Central memory CD8-positive, alpha-beta T cell (primary cell): ENCODE results near the gene CYP46A1.

Experiments used
- ATAC-seq: fragments of 150-1000 bp; cut with Tn5 transposase; replicated peaks from 2 replicates; pipeline ENCODE4 v1.10.0; 2022; ENCODE audit warnings: mild to moderate bottlenecking, moderate FRiP score, moderate number of reproducible peaks; ENCODE audit not compliant: poor library complexity, severe bottlenecking; ENCODE audit errors: extremely low read depth
- DNase-seq, 2 donors: peaks; one replicate each; pipeline ENCODE4 v3.0.0; 2021; ENCODE audit warnings: low spot score in 2 of 2
- H3K27ac Mint-ChIP-seq: one replicate; pipeline ENCODE4 v1.8.0; 2022; ENCODE audit warnings: low read depth, mild to moderate bottlenecking, moderate library complexity, mixed read lengths
- H3K27me3 Mint-ChIP-seq: one replicate; pipeline ENCODE4 v1.8.0; 2022; ENCODE audit warnings: mixed read lengths
- H3K36me3 Mint-ChIP-seq: one replicate; pipeline ENCODE4 v1.8.0; 2022; ENCODE audit warnings: mild to moderate bottlenecking, moderate library complexity, mixed read lengths; ENCODE audit not compliant: insufficient read depth
- H3K4me1 Mint-ChIP-seq: one replicate; pipeline ENCODE4 v1.8.0; 2022; ENCODE audit warnings: mixed read lengths
- H3K4me3 Mint-ChIP-seq: one replicate; pipeline ENCODE4 v1.8.0; 2022; ENCODE audit warnings: mild to moderate bottlenecking, moderate library complexity, mixed read lengths
- H3K9me3 Mint-ChIP-seq: one replicate; pipeline ENCODE4 v1.8.0; 2022; ENCODE audit warnings: mixed read lengths

Gene CYP46A1

DNA sequence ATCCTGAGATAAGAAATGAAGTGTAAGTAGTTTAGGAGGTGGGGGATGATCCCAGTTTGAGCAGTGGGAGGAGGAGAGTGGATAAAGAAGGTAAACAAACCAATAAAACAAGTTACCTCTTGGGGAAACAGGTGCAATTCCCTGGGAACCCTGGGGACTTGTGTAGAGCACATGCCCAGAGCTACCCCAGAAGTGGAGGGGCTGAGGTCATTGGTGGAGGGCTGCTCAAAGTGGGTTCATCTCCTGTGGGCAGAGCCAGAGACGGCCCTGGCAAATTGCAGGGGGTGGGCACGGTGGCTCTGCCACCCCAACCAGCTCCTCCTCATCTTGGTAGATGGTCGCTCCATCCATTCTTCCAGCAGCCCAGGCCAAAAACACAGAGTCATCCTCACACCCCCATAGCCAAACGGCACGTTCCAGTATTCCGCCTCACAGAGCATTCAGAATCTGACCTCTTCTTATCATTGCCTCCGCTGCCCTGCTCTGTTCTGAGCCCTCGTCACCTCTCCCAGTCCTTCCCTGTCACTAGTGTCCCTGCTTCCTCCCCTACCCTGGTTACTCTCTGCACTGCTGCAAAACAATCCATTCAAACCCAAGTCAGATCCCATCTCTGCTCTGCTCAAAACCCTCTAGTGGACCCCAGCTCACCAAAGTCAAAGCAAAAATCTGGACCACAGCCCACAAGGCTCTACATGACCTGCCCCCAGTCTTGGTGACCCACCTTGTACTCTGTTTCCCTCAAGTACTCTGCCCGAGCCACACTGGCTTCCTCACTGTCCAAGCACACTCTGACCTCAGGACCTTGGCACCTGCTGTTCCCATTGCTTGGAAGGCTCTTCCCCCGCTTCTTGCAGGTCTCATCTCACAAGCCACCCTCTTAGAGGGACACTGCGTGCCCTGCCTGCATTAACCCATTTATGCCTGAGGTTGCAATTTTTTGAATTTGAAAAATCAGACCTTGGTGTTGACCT lies 5.5 kb downstream of the CYP46A1 start:
- peaks cover 67% of the 10 kb centered on the region for H3K27me3 Mint-ChIP-seq
- peak; percentile 3 to 10 for DNase-seq
- no peak for ATAC-seq
- H3K9me3 Mint-ChIP-seq, result no peaks in the 10 kb centered on the region
- peaks cover 17% of the 10 kb centered on the region for H3K4me1 Mint-ChIP-seq
- no peaks in the 10 kb centered on the region for H3K36me3 Mint-ChIP-seq
- no peak overlapping the region for H3K4me3 Mint-ChIP-seq
- no peak overlapping the region for H3K27ac Mint-ChIP-seq

GRCh38 chr14:99690636-99691035 lies 6.5 kb downstream of the CYP46A1 start:
- Mint-ChIP-seq H3K4me3 (no peak overlapping the region), H3K36me3 (no peaks in the 10 kb centered on the region), H3K27ac (no peak overlapping the region), H3K27me3 (peaks cover 63% of the 10 kb centered on the region), H3K4me1 (peaks cover 17% of the 10 kb centered on the region), H3K9me3 (no peaks in the 10 kb centered on the region)
- no peak for ATAC-seq
- peak in 1 of 2 donors; percentile 2 for DNase-seq

GRCh38 chr14:99691111-99691885 lies 7.2 kb downstream of the CYP46A1 start:
- no peak for ATAC-seq
- peaks cover 56% of the 10 kb centered on the region for H3K27me3 Mint-ChIP-seq
- no peaks in the 10 kb centered on the region for H3K9me3 Mint-ChIP-seq
- peaks cover 17% of the 10 kb centered on the region for H3K4me1 Mint-ChIP-seq
- H3K27ac Mint-ChIP-seq, result no peak overlapping the region
- no peak overlapping the region for H3K4me3 Mint-ChIP-seq
- no peaks in the 10 kb centered on the region for H3K36me3 Mint-ChIP-seq
- DNase-seq, result peak in 1 of 2 donors; percentile 2

GRCh38 chr14:99693918-99694317 lies 9.8 kb downstream of the CYP46A1 start:
- H3K4me1 Mint-ChIP-seq, result peaks cover 4% of the 10 kb centered on the region
- no peak for DNase-seq
- H3K36me3 Mint-ChIP-seq, result no peaks in the 10 kb centered on the region
- H3K27ac Mint-ChIP-seq, result no peak overlapping the region
- H3K4me3 Mint-ChIP-seq, result no peak overlapping the region
- H3K9me3 Mint-ChIP-seq, result no peaks in the 10 kb centered on the region
- peaks cover 30% of the 10 kb centered on the region for H3K27me3 Mint-ChIP-seq
- ATAC-seq, result no peak

DNA sequence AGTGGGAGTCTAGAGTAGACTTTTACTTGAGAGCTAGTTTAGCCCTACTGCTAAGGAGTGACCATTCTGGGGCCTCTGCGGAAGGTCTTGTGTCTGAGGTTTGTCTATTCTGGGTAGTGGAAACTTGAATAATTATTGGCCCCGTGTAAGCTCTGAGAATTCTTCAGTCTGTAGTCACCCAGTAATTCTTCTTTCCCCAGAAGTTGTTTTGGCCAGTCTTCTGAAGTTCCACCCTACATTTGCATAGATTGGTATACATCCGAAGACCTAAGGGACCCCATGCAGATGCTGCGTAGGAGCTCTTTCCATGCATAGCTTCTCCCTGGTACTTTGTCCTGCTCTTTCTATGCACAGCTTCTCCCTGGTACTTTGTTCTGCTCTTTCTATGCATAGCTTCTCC lies 12.8 kb downstream of the CYP46A1 start:
- no peak overlapping the region for H3K4me3 Mint-ChIP-seq
- DNase-seq (no peak), ATAC-seq (no peak)
- no peak overlapping the region for H3K27ac Mint-ChIP-seq
- no peaks in the 10 kb centered on the region for H3K9me3 Mint-ChIP-seq
- H3K4me1 Mint-ChIP-seq, result peaks cover 7% of the 10 kb centered on the region
- peaks cover 6% of the 10 kb centered on the region for H3K27me3 Mint-ChIP-seq
- no peaks in the 10 kb centered on the region for H3K36me3 Mint-ChIP-seq

DNA sequence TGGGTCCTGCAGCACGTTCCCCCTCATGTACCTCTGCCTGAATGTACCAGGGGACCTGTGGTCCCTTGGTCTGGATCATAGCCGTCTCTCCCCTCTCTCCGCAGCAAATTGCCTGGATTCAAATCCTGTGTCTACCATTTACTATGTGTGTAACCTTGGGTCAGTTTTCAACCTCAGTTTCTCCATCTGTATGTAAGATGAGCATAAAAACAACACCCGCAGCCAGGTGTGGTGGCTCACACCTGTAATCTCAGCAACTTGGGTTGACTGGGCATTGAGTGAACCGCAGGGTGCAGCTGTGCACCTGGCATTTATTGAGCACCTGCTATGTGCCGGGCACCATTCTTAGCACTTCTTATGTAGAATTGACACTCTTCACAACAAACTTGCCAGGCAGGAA lies 14.1 kb downstream of the CYP46A1 start:
- no peak for ATAC-seq
- Mint-ChIP-seq H3K4me1 (peaks cover 7% of the 10 kb centered on the region), H3K36me3 (no peaks in the 10 kb centered on the region), H3K27me3 (peaks cover 9% of the 10 kb centered on the region), H3K9me3 (peaks cover 5% of the 10 kb centered on the region), H3K4me3 (no peak overlapping the region), H3K27ac (no peak overlapping the region)
- no peak for DNase-seq

GRCh38 chr14:99698642-99699041 lies 14.5 kb downstream of the CYP46A1 start:
- DNase-seq (no peak), ATAC-seq (no peak)
- Mint-ChIP-seq H3K4me1 (peaks cover 7% of the 10 kb centered on the region), H3K36me3 (no peaks in the 10 kb centered on the region), H3K9me3 (peaks cover 9% of the 10 kb centered on the region), H3K4me3 (no peak overlapping the region), H3K27ac (no peak overlapping the region), H3K27me3 (peaks cover 13% of the 10 kb centered on the region)

GRCh38 chr14:99699085-99699760 lies 15.1 kb downstream of the CYP46A1 start:
- Mint-ChIP-seq H3K27ac (no peak overlapping the region), H3K27me3 (peaks cover 16% of the 10 kb centered on the region), H3K4me1 (peaks cover 7% of the 10 kb centered on the region), H3K9me3 (peaks cover 10% of the 10 kb centered on the region), H3K4me3 (no peak overlapping the region), H3K36me3 (no peaks in the 10 kb centered on the region)
- ATAC-seq, result no peak
- DNase-seq, result no peak

DNA sequence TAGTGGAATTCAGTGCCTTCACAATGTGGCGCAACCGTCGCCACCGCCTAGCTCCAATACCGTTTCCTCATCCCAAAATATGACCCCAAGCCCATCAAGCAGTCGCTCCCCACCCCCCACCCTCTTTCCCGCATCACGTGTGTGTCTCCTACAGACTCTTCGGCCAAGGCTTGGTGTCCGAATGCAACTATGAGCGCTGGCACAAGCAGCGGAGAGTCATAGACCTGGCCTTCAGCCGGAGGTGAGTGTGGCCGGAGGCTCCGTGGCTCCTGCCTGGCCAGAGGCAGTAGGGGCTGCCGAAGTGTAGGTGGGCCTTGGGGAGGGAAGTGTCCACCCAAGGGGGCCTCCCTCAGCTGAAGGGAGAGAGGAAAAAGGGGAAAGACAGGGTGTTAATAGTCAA lies 15.8 kb downstream of the CYP46A1 start:
- peaks cover 15% of the 10 kb centered on the region for H3K9me3 Mint-ChIP-seq
- no peak for DNase-seq
- no peak overlapping the region for H3K27ac Mint-ChIP-seq
- no peaks in the 10 kb centered on the region for H3K36me3 Mint-ChIP-seq
- peaks cover 16% of the 10 kb centered on the region for H3K27me3 Mint-ChIP-seq
- no peak for ATAC-seq
- H3K4me1 Mint-ChIP-seq, result peaks cover 7% of the 10 kb centered on the region
- no peak overlapping the region for H3K4me3 Mint-ChIP-seq

DNA sequence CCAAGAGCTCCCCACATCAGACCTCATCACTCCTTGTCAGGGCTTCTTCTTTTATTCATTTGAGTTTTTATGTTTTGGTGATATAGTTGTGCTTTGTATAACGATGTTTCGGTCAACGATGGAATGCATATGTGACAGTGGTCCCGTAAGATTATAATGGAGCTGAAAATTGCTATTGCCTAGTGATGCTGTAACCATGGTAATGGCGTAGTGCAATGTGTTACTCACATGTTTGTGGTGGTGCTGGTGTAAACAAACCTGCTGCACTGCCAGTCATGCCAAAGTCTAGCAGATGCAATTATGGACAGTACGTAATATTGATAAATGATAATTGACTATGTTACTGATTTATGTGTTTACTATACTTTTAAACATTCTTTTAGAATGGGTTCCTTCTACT lies 16.3 kb downstream of the CYP46A1 start:
- no peak overlapping the region for H3K4me3 Mint-ChIP-seq
- DNase-seq (no peak), ATAC-seq (no peak)
- H3K9me3 Mint-ChIP-seq, result peaks cover 15% of the 10 kb centered on the region
- H3K27ac Mint-ChIP-seq, result no peak overlapping the region
- H3K27me3 Mint-ChIP-seq, result peaks cover 16% of the 10 kb centered on the region
- peaks cover 7% of the 10 kb centered on the region for H3K4me1 Mint-ChIP-seq
- H3K36me3 Mint-ChIP-seq, result no peaks in the 10 kb centered on the region

GRCh38 chr14:99701260-99701659 lies 17.2 kb downstream of the CYP46A1 start:
- Mint-ChIP-seq H3K4me1 (peaks cover 7% of the 10 kb centered on the region), H3K27me3 (peaks cover 16% of the 10 kb centered on the region), H3K4me3 (no peak overlapping the region), H3K27ac (no peak overlapping the region), H3K9me3 (peaks cover 15% of the 10 kb centered on the region), H3K36me3 (no peaks in the 10 kb centered on the region)
- DNase-seq (no peak), ATAC-seq (no peak)

DNA sequence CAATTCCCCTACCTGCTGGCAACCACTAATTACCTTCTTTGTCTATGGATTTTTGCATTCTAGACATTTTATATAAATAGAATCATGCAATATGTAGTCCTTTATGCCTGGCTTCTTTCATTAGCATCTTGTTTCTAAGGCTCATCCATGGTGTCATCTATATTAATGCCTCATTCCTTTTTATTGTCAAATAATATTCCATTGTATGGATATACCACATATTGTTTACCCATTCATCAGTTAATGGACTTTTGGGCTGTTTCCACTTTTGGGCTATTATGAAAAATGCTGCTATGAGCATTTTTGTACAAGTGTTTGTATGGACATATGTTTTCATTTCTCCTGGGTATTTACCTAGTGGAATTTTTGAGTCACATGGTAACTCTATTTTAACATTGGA lies 18.0 kb downstream of the CYP46A1 start:
- Mint-ChIP-seq H3K9me3 (peaks cover 15% of the 10 kb centered on the region), H3K27ac (no peak overlapping the region), H3K4me3 (no peak overlapping the region), H3K4me1 (peaks cover 7% of the 10 kb centered on the region), H3K27me3 (peaks cover 16% of the 10 kb centered on the region), H3K36me3 (no peaks in the 10 kb centered on the region)
- DNase-seq, result no peak
- no peak for ATAC-seq
